Thoracic aorta (tissue), 2 donors: ENCODE data around the gene PPP6C. TPM values are rescaled to one million over a fixed set of nuclear protein-coding genes. Genes with fewer than 3 reads are reported as not detected.

Source experiments
- ATAC-seq: fragments of 150-250 bp; one replicate; pipeline ENCODE4 v1.8.0; 2017; ENCODE audit warnings: low read depth; ENCODE audit not compliant: insufficient number of reproducible peaks, low FRiP score
- DNase-seq: peaks from one replicate; pipeline ENCODE4 v3.0.0-alpha.2; 2020; ENCODE audit warnings: low spot score
- H3K27ac ChIP-seq, 2 donors: fragments of 200-600 bp; sonication (generic); 1 replicate in 1 of 2; 2 replicates in 1 of 2; pipeline ENCODE4 v1.5.1; 2016; ENCODE audit warnings: mild to moderate bottlenecking in 2 of 2, moderate library complexity in 2 of 2
- H3K27me3 ChIP-seq: fragments of 200-600 bp; sonication (generic); replicated peaks from 2 replicates; pipeline ENCODE4 v1.6.0; 2016; ENCODE audit warnings: mild to moderate bottlenecking; ENCODE audit not compliant: insufficient read depth
- H3K36me3 ChIP-seq: fragments of 200-600 bp; sonication (generic); one replicate; pipeline ENCODE4 v1.5.1; 2016
- H3K4me1 ChIP-seq, 2 donors: fragments of 200-600 bp; sonication (generic); 1 replicate in 1 of 2; 2 replicates in 1 of 2; pipeline versions ENCODE4 v1.5.1 to v1.6.0; 2016; ENCODE audit warnings: low read depth in 2 of 2, mild to moderate bottlenecking in 1 of 2; ENCODE audit not compliant: control insufficient read depth in 1 of 2
- H3K4me3 ChIP-seq: fragments of 200-600 bp; sonication (generic); 2 replicates; pipeline ENCODE4 v1.5.1; 2016; ENCODE audit warnings: mild to moderate bottlenecking
- H3K9me3 ChIP-seq: fragments of 200-600 bp; sonication (generic); 2 replicates; pipeline ENCODE4 v1.5.1; 2016
- CTCF ChIP-seq: fragments of 200-600 bp; sonication (generic); IDR thresholded peaks from one replicate; pipeline ENCODE4 v1.5.1; 2019; ENCODE audit warnings: antibody characterized with exemption
- total RNA-seq, 2 donors: library from RNA; depleted of rRNA; stranded (reverse); fragments of >200 nt; gene quantifications; one replicate each; pipeline versions ENCODE4 v1.1.0 to v1.2.3, GENCODE V29; 2016

PPP6C gene
- total RNA-seq, 2 donors from 2014 or later, result 33.9 to 34.9 TPM

DNA sequence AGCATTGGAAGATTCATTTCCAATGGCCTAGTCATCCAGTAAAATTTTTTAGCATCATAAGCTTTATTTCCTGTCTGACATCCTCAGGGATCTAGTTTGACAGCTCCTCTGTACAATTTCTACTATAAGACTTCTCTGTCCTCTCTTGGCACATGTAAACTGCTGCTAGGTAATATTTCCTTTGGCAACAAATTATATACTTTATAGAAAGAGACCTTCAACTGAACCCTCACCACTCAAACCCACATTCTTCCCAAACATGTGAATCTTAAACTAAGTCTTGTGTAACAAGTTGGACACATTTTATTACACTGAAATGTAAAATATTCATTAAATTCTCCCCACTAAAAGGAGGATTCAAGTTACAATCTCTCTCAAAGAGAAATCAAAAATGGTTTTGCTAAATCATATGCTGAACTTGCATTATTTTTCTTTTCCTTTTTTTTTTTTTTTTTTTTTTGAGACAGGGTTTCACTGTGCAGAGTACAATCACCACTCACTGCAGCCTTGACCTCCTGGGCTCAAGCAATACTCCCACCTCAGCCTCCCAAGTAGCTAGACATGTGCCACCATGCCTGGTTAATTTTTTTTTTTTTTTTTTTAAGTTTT is 83.2 kb downstream of the PPP6C start:
- H3K27ac ChIP-seq, result no peak overlapping the region
- ATAC-seq, result no peak
- no peaks in the 10 kb centered on the region for H3K27me3 ChIP-seq
- H3K9me3 ChIP-seq, result no peaks in the 10 kb centered on the region
- no peak for TF ChIP-seq CTCF
- DNase-seq, result no peak
- H3K4me3 ChIP-seq, result no peak overlapping the region
- H3K4me1 ChIP-seq, result no peaks in the 10 kb centered on the region
- H3K36me3 ChIP-seq, result no peaks in the 10 kb centered on the region

DNA sequence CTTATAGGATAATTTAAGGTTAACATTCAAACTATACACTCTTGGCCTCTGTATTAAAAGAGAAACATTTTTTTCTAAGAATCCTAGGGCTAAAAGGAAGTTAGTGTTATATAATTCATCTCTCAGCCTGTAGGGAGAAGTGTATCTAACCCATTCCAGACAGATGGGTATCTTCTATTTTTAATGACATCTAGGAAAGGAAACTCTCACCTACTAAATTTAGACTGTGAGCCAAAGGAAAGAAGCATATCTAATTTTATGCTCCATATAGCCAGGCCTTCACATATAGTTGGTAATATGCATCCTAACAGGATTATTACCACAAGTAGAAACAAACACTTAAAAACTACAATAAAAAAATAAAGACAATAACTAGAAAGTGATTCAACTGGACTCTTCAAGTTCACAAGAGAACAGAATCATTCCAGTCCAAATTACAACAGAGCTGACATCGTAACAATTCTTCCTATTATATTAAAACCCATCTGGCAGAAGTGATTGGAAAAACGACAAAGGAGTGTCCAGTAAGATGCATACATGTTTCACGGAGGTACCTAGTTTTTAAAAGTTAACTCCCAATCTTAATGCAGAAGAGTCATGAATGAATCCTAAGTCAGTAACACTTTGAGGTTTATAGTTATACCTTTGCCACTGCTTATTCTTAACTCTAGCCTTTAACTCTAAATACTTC is 85.7 kb downstream of the PPP6C start:
- Histone ChIP-seq H3K4me1 (no peaks in the 10 kb centered on the region), H3K9me3 (no peaks in the 10 kb centered on the region), H3K27ac (no peak overlapping the region), H3K27me3 (no peaks in the 10 kb centered on the region), H3K36me3 (no peaks in the 10 kb centered on the region), H3K4me3 (no peak overlapping the region)
- TF ChIP-seq CTCF, result no peak
- ATAC-seq (no peak), DNase-seq (no peak)

DNA sequence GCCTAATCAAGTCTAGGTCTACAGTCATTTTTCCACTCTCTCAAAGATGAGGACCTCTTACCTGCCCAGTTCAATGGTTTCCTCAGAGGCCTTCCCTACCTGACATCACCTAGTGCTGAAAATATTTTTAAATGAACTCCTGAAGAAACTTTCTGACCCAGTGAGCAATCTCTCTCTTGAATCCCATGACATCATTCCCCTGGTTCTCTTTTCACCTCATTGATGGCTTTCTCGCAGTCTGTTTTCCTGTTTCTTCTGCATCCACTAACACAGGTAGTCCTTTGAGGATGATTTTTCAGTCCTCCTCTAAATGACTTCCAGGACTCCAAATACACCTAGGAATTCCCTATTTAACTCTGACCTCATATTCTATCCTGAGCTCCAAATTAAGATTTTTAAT is 86.6 kb downstream of the PPP6C start:
- no peaks in the 10 kb centered on the region for H3K36me3 ChIP-seq
- no peaks in the 10 kb centered on the region for H3K27me3 ChIP-seq
- DNase-seq (no peak), ATAC-seq (no peak)
- H3K9me3 ChIP-seq, result no peaks in the 10 kb centered on the region
- H3K27ac ChIP-seq, result no peak overlapping the region
- no peak for TF ChIP-seq CTCF
- no peaks in the 10 kb centered on the region for H3K4me1 ChIP-seq
- H3K4me3 ChIP-seq, result no peak overlapping the region

DNA sequence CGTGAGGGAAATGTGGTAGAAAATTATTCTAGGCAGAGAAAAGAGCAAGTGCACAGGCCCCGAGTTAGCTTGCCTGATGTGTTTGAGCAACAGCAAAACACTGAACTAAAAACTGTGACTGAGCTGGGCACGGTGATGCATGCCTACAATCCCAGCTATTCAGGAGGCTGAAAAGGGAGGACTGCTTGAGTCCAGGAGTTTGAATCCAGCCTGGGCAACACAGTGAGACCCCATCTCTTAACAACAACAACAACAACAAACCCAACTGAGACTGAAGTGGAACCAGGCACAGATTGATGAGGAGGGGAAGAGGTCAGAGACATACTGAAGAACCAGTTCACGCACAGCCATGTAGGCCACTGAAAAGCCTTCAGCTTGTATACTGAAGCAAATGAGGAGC is 88.8 kb downstream of the PPP6C start:
- TF ChIP-seq CTCF, result no peak
- Histone ChIP-seq H3K4me1 (no peaks in the 10 kb centered on the region), H3K27ac (no peak overlapping the region), H3K9me3 (no peaks in the 10 kb centered on the region), H3K36me3 (no peaks in the 10 kb centered on the region), H3K27me3 (no peaks in the 10 kb centered on the region), H3K4me3 (no peak overlapping the region)
- ATAC-seq (no peak), DNase-seq (no peak)

DNA sequence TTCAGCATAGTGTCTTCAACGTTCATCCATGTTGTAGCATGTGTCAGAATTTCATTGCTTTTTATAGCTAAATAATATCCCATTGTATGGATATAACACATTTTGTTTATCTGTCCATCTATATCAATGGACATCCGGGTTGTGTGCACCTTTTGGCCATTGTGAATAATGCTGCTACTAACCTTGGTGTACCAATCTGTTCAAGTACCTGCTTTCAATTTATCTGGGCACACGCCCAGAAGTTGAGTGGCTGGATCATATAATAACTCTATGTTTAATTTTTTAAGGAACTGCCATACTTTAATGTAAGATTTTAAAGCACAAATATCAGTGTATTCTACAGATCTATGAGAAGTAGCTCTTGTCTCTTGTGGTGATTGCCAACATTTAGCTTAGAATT is 89.8 kb downstream of the PPP6C start:
- DNase-seq (no peak), ATAC-seq (no peak)
- TF ChIP-seq CTCF, result no peak
- Histone ChIP-seq H3K4me1 (no peaks in the 10 kb centered on the region), H3K27ac (no peak overlapping the region), H3K27me3 (no peaks in the 10 kb centered on the region), H3K4me3 (no peak overlapping the region), H3K36me3 (no peaks in the 10 kb centered on the region), H3K9me3 (no peaks in the 10 kb centered on the region)

Other genes starting within 250 kb of the PPP6C start
- 10 to 100 TPM; 11.6 to 22.2 TPM for gene GOLGA1, start 248.7 kb downstream of the PPP6C start, total RNA-seq
- gene SCAI, start 46.3 kb downstream of the PPP6C start, total RNA-seq, result 10 to 100 TPM in 1 of 2 donors, 1 to 10 TPM in 1; 5.1 to 12.4 TPM
- 1 to 10 TPM; 8.1 to 9.9 TPM for gene RABEPK, start 10.7 kb upstream of the PPP6C start, total RNA-seq
- 100 to 1,000 TPM; 127 to 207 TPM for gene HSPA5, start 51.5 kb upstream of the PPP6C start, total RNA-seq
- 100 to 1,000 TPM in 1 of 2 donors, 10 to 100 TPM in 1; 82.8 to 105 TPM for gene GAPVD1, start 72.0 kb upstream of the PPP6C start, total RNA-seq